A549 (cell line): ENCODE measurements around the gene BBS9. TPM values are rescaled to one million over a fixed set of nuclear protein-coding genes. Genes with fewer than 3 reads are reported as not detected.

Experiments used
- ATAC-seq, 2 experiments: fragments of 200-7000 bp in 1 of 2; fragments of >200 bp in 1 of 2; cut with Nextera tagmentation in 1 of 2; cut with Tn5 transposase in 1 of 2; 3 replicates each; pipeline versions ENCODE4 v1.8.0 to v1.9.1; 2018 to 2020; ENCODE audit warnings: mild to moderate bottlenecking in 1 of 2, moderate library complexity in 1 of 2
- CTCF ChIA-PET: fragments of 300-600 bp; sonication (Branson Sonifier 250); formaldehyde crosslinking; extraction: SDS; loops from one replicate; lab custom pipeline; 2021; ENCODE audit warnings: antibody characterized with exemption, inconsistent platforms; lab: Yijun Ruan, JAX
- POLR2A ChIA-PET: fragments of 350-600 bp; formaldehyde crosslinking; extraction: SDS; loops from one replicate; lab custom pipeline; 2021; ENCODE audit warnings: antibody characterized with exemption, inconsistent platforms; lab: Yijun Ruan, JAX
- DNase-seq, 2 experiments: peaks; one replicate each; pipeline versions ENCODE4 v3.0.0 to v3.0.0-alpha.2; 2011 to 2016; ENCODE audit warnings: low read depth in 1 of 2, low spot score in 1 of 2
- FAIRE-seq: peaks from 2 replicates; lab custom pipeline; 2011; peaks lifted over from hg19 to GRCh38; lab: Jason Lieb, UNC
- H3K27ac ChIP-seq, 2 experiments: fragments of >200 bp; sonication (Bioruptor Twin); formaldehyde crosslinking; 3 replicates each; pipeline ENCODE4 v1.5.1; 2016 to 2017
- H3K4me1 ChIP-seq: fragments of >200 bp; sonication (Bioruptor Twin); formaldehyde crosslinking; 3 replicates; pipeline ENCODE4 v1.6.1; 2016
- H3K4me2 ChIP-seq: fragments of >200 bp; sonication (Bioruptor Twin); formaldehyde crosslinking; 3 replicates; pipeline ENCODE4 v1.6.1; 2016
- H3K4me3 ChIP-seq: fragments of >200 bp; sonication (Bioruptor Twin); formaldehyde crosslinking; 3 replicates; pipeline ENCODE4 v1.5.1; 2016
- H3K9me3 ChIP-seq: fragments of >200 bp; sonication (Bioruptor Twin); formaldehyde crosslinking; 3 replicates; pipeline ENCODE4 v1.6.1; 2016
- CBX2 ChIP-seq: fragments of 200-600 bp; sonication (generic); IDR thresholded peaks from 2 replicates; pipeline ENCODE4 v1.6.1; 2016; ENCODE audit warnings: low read depth, mild to moderate bottlenecking, borderline replicate concordance
- CHD2 ChIP-seq: fragments of 150-350 bp; IDR thresholded peaks from 2 replicates; pipeline ENCODE4 v1.6.1; 2014; ENCODE audit warnings: low read length; ENCODE audit not compliant: partially characterized antibody
- EHMT2 ChIP-seq: fragments of 200-600 bp; sonication (generic); IDR thresholded peaks from 2 replicates; pipeline ENCODE4 v1.6.1; 2016; ENCODE audit warnings: antibody characterized with exemption, low read depth, mild to moderate bottlenecking, moderate library complexity
- FOSB ChIP-seq: fragments of 250-450 bp; sonication (Bioruptor Pico); IDR thresholded peaks from 2 replicates; pipeline ENCODE4 v1.5.0; 2020; ENCODE audit warnings: mild to moderate bottlenecking, moderate library complexity
- FOXS1 ChIP-seq: fragments of 250-450 bp; sonication (Bioruptor Pico); IDR thresholded peaks from 2 replicates; pipeline ENCODE4 v1.5.0; 2020; ENCODE audit warnings: mild to moderate bottlenecking, moderate library complexity
- HEYL ChIP-seq: fragments of 250-450 bp; sonication (Bioruptor Pico); IDR thresholded peaks from 2 replicates; pipeline ENCODE4 v1.8.0; 2021; ENCODE audit warnings: mild to moderate bottlenecking, moderate library complexity
- HOXA7 ChIP-seq: fragments of 250-450 bp; sonication (Bioruptor Pico); IDR thresholded peaks from 2 replicates; pipeline ENCODE4 v1.5.0; 2020; ENCODE audit warnings: mild to moderate bottlenecking, moderate library complexity
- HOXB5 ChIP-seq: fragments of 250-450 bp; sonication (Bioruptor Pico); IDR thresholded peaks from 2 replicates; pipeline ENCODE4 v1.5.0; 2020; ENCODE audit warnings: mild to moderate bottlenecking, moderate library complexity
- JUNB ChIP-seq: fragments of >200 bp; sonication (Bioruptor Twin); formaldehyde crosslinking; IDR thresholded peaks from 2 replicates; pipeline ENCODE4 v1.6.1; 2016
- MAZ ChIP-seq: fragments of 150-350 bp; IDR thresholded peaks from 2 replicates; pipeline ENCODE4 v1.6.1; 2014; ENCODE audit warnings: antibody characterized with exemption, low read depth, low read length, borderline replicate concordance
- NFE2L2 ChIP-seq: fragments of 150-350 bp; conservative IDR thresholded peaks from 2 replicates; pipeline ENCODE4 v1.6.1; 2014; ENCODE audit warnings: low read length
- NPAS2 ChIP-seq: fragments of 250-450 bp; sonication (Bioruptor Pico); IDR thresholded peaks from 2 replicates; pipeline ENCODE4 v1.8.0; 2022; ENCODE audit warnings: mild to moderate bottlenecking, moderate library complexity, borderline replicate concordance
- NR3C1 ChIP-seq: fragments of >200 bp; sonication (Bioruptor Twin); formaldehyde crosslinking; IDR thresholded peaks from 3 replicates; pipeline ENCODE4 v1.6.1; 2017
- PHF8 ChIP-seq: fragments of 200-600 bp; sonication (generic); IDR thresholded peaks from 2 replicates; pipeline ENCODE4 v1.6.1; 2016; ENCODE audit warnings: low read depth, mild to moderate bottlenecking, antibody characterized with exemption, moderate library complexity, borderline replicate concordance
- RAD21 ChIP-seq, 2 experiments: fragments of >200 bp in 1 of 2; sonication (Bioruptor Twin) in 1 of 2; formaldehyde crosslinking in 1 of 2; IDR thresholded peaks in 1 of 2; conservative IDR thresholded peaks in 1 of 2; 2 replicates in 1 of 2; 3 replicates in 1 of 2; pipeline ENCODE4 v1.6.1; 2012 to 2018; ENCODE audit warnings: inconsistent platforms in 1 of 2
- RCOR1 ChIP-seq: fragments of 150-350 bp; IDR thresholded peaks from 2 replicates; pipeline ENCODE4 v1.6.1; 2014; ENCODE audit warnings: antibody characterized with exemption, low read length, low read depth
- RFX5 ChIP-seq: fragments of 450-650 bp; IDR thresholded peaks from 2 replicates; pipeline ENCODE4 v1.7.1; 2014; ENCODE audit warnings: antibody characterized with exemption, mild to moderate bottlenecking, moderate library complexity
- RNF2 ChIP-seq: fragments of 200-600 bp; sonication (generic); IDR thresholded peaks from 2 replicates; pipeline ENCODE4 v1.6.1; 2016; ENCODE audit warnings: low read depth, mild to moderate bottlenecking, antibody characterized with exemption, moderate library complexity, borderline replicate concordance
- SMC3 ChIP-seq: fragments of >200 bp; sonication (Bioruptor Twin); formaldehyde crosslinking; IDR thresholded peaks from 3 replicates; pipeline ENCODE4 v1.6.1; 2018; ENCODE audit warnings: inconsistent platforms
- TFCP2L1 ChIP-seq: fragments of 250-450 bp; sonication (Bioruptor Pico); IDR thresholded peaks from 2 replicates; pipeline ENCODE4 v1.5.0; 2021; ENCODE audit warnings: mild to moderate bottlenecking
- ZC3H11A ChIP-seq: fragments of 450-650 bp; IDR thresholded peaks from 2 replicates; pipeline ENCODE4 v1.6.1; 2014; ENCODE audit warnings: antibody characterized with exemption, mild to moderate bottlenecking
- ZNF302 ChIP-seq: fragments of 250-450 bp; sonication (Bioruptor Pico); IDR thresholded peaks from 2 replicates; pipeline ENCODE4 v1.9.0; 2021; ENCODE audit warnings: inconsistent platforms, mild to moderate bottlenecking, moderate library complexity
- WGBS: methylation state at CpG from one replicate; pipeline ENCODE4 v1.1.6; 2017; ENCODE audit errors: missing lambda C conversion rate; 5-methylcytosine and 5-hydroxymethylcytosine counted together
- polyA plus RNA-seq, 4 experiments: library from polyadenylated mRNA; depleted of rRNA in 3 of 4; stranded (reverse); fragments of >200 nt; fragmentation: RNase III in 1 of 4; extraction: RNeasy Plus Mini Kit Qiagen cat#74134 plus additional on column Dnase treatment in 1 of 4; gene quantifications; 2 replicates in 3 of 4; 3 replicates in 1 of 4; pipeline ENCODE4 v1.2.3, GENCODE V29; 2011 to 2017
- TF ChIP-seq, protein P1 (sequence below): fragments of >200 bp; sonication (Bioruptor Twin); formaldehyde crosslinking; IDR thresholded peaks from 3 replicates; pipeline ENCODE4 v1.6.1; 2016
- TF ChIP-seq, protein P2 (sequence below): IDR thresholded peaks from 2 replicates; pipeline ENCODE4 v1.6.1; 2012; ENCODE audit warnings: low read depth, borderline replicate concordance
- TF ChIP-seq, protein P3 (sequence below): fragments of 200-600 bp; sonication (generic); IDR thresholded peaks from 2 replicates; pipeline ENCODE4 v1.6.1; 2016; ENCODE audit warnings: antibody characterized with exemption, mild to moderate bottlenecking, moderate library complexity
- TF ChIP-seq, protein P4 (sequence below): fragments of 150-350 bp; IDR thresholded peaks from 2 replicates; pipeline ENCODE4 v1.6.1; 2014; ENCODE audit warnings: low read depth, mild to moderate bottlenecking, low read length

Gene BBS9
- polyA plus RNA-seq, 2 of the 4 experiments (the other 2 are of a cell fraction) = 8.3 to 9.1 TPM

DNA sequence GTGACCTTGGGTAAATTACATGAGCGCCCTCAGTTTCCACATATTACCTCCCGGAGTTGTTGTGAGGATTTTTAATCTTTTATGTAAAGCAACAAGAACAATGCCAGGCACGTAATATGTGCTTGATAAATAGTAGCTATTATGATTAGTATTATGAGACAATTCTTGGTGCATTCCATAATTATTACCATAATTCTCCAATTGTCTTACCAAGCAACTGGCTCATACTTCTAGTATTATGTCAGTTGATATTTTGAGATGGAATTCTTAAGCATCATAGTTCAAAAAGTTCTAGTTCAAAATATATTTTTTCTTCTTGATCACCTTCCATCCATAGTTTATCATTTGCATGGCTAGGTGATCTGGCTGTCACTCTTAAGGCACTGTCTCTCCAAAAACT lies 259.0 kb downstream of the BBS9 start:
- Histone ChIP-seq H3K4me3 (no peak overlapping the region), H3K4me2 (no peak overlapping the region), H3K27ac (no peak overlapping the region)
- DNase-seq (no peak), FAIRE-seq (no peak), ATAC-seq (no peak)
- CTCF ChIA-PET = no interaction called here
- WGBS = 84% methylated on average over 3 of the region's 3 CpGs
- TF ChIP-seq JUNB (no peak), HEYL (CRISPR knock-in tag) (no peak), NFE2L2 (no peak), NPAS2 (no peak), RFX5 (no peak), CBX2 (no peak), NR3C1 (no peak), HOXB5 (CRISPR knock-in tag) (no peak), FOXS1 (CRISPR knock-in tag) (no peak), ZNF302 (CRISPR knock-in tag) (no peak)
- TF ChIP-seq, protein P1, sequence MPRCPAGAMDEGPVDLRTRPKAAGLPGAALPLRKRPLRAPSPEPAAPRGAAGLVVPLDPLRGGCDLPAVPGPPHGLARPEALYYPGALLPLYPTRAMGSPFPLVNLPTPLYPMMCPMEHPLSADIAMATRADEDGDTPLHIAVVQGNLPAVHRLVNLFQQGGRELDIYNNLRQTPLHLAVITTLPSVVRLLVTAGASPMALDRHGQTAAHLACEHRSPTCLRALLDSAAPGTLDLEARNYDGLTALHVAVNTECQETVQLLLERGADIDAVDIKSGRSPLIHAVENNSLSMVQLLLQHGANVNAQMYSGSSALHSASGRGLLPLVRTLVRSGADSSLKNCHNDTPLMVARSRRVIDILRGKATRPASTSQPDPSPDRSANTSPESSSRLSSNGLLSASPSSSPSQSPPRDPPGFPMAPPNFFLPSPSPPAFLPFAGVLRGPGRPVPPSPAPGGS = no peak
- TF ChIP-seq, protein P2, sequence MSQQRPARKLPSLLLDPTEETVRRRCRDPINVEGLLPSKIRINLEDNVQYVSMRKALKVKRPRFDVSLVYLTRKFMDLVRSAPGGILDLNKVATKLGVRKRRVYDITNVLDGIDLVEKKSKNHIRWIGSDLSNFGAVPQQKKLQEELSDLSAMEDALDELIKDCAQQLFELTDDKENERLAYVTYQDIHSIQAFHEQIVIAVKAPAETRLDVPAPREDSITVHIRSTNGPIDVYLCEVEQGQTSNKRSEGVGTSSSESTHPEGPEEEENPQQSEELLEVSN = no peak
- TF ChIP-seq, all 56 proteins: peak for 0
- H3K9me3 ChIP-seq = no peaks in the 10 kb centered on the region
- POLR2A ChIA-PET = no interaction called here
- no peaks in the 10 kb centered on the region for H3K4me1 ChIP-seq

DNA sequence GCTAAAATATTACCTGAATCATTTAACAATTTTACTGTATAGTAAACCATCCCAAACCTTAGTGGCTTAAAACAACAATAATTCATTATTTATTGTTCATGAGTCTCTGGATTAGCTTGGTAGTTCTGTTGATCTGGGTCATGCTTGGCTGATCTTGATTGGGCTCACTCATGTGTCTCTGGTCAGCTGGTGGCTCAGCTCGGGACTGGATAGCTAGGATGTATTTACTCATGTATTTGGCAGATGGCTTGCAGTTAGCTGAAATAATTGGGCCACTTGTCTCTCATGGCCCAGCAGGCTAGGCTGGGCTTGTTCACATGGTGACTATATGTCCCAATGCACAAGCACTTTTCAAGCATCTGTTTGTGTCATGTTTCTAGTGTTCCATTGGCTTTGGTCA lies 262.8 kb downstream of the BBS9 start:
- TF ChIP-seq RAD21 (conservative IDR thresholded peaks at IDR 0.05 in 1 of 2, IDR thresholded peaks at IDR 0.05 in 1 of 2) (no peak), HEYL (CRISPR knock-in tag) (no peak), RNF2 (no peak), NFE2L2 (no peak), RCOR1 (no peak)
- TF ChIP-seq, protein P3, sequence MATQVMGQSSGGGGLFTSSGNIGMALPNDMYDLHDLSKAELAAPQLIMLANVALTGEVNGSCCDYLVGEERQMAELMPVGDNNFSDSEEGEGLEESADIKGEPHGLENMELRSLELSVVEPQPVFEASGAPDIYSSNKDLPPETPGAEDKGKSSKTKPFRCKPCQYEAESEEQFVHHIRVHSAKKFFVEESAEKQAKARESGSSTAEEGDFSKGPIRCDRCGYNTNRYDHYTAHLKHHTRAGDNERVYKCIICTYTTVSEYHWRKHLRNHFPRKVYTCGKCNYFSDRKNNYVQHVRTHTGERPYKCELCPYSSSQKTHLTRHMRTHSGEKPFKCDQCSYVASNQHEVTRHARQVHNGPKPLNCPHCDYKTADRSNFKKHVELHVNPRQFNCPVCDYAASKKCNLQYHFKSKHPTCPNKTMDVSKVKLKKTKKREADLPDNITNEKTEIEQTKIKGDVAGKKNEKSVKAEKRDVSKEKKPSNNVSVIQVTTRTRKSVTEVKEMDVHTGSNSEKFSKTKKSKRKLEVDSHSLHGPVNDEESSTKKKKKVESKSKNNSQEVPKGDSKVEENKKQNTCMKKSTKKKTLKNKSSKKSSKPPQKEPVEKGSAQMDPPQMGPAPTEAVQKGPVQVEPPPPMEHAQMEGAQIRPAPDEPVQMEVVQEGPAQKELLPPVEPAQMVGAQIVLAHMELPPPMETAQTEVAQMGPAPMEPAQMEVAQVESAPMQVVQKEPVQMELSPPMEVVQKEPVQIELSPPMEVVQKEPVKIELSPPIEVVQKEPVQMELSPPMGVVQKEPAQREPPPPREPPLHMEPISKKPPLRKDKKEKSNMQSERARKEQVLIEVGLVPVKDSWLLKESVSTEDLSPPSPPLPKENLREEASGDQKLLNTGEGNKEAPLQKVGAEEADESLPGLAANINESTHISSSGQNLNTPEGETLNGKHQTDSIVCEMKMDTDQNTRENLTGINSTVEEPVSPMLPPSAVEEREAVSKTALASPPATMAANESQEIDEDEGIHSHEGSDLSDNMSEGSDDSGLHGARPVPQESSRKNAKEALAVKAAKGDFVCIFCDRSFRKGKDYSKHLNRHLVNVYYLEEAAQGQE = no peak
- TF ChIP-seq, all 56 proteins: peak for 0
- no peaks in the 10 kb centered on the region for H3K9me3 ChIP-seq
- 24% methylated on average over 1 of the region's 1 CpG for WGBS
- ATAC-seq (no peak), FAIRE-seq (no peak), DNase-seq (no peak)
- no peaks in the 10 kb centered on the region for H3K4me1 ChIP-seq
- POLR2A ChIA-PET = no interaction called here
- H3K27ac ChIP-seq = no peak overlapping the region
- H3K4me2 ChIP-seq = no peak overlapping the region
- CTCF ChIA-PET = no interaction called here
- no peak overlapping the region for H3K4me3 ChIP-seq

DNA sequence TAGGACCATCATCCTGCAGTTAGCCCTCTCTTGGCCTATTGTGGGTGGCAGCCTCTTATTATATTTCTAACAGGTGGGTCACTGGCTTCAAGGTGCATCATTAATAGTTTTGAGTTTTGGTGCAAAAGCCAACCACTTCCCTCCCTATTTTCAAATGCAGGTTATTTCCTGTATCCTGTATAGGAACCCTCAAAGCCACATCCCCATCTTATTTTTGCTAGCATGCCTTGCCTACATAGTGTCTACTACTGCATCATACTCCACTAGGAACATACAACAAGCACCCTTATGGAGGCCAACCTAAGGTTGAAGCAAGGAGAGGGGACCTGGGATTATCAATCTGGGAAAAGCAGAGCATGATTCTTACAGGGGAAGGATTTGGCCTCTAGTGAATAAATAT lies 264.4 kb downstream of the BBS9 start:
- CTCF ChIA-PET = no interaction called here
- Histone ChIP-seq H3K4me2 (no peak overlapping the region), H3K9me3 (no peaks in the 10 kb centered on the region), H3K4me1 (no peaks in the 10 kb centered on the region), H3K4me3 (no peak overlapping the region), H3K27ac (no peak overlapping the region)
- no peak for DNase-seq
- TF ChIP-seq EHMT2 = no peak
- no peak for TF ChIP-seq CHD2
- no peak for TF ChIP-seq PHF8
- TF ChIP-seq SMC3 = no peak
- no peak for TF ChIP-seq RFX5
- no peak for TF ChIP-seq RAD21 (conservative IDR thresholded peaks at IDR 0.05 in 1 of 2, IDR thresholded peaks at IDR 0.05 in 1 of 2)
- no peak for TF ChIP-seq TFCP2L1 (CRISPR knock-in tag)
- TF ChIP-seq, protein P4, sequence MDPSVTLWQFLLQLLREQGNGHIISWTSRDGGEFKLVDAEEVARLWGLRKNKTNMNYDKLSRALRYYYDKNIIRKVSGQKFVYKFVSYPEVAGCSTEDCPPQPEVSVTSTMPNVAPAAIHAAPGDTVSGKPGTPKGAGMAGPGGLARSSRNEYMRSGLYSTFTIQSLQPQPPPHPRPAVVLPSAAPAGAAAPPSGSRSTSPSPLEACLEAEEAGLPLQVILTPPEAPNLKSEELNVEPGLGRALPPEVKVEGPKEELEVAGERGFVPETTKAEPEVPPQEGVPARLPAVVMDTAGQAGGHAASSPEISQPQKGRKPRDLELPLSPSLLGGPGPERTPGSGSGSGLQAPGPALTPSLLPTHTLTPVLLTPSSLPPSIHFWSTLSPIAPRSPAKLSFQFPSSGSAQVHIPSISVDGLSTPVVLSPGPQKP = no peak
- no peak for TF ChIP-seq MAZ
- TF ChIP-seq, protein P1 = no peak
- TF ChIP-seq ZC3H11A = no peak
- TF ChIP-seq HOXA7 (CRISPR knock-in tag) = no peak
- TF ChIP-seq FOSB (CRISPR knock-in tag) = no peak
- TF ChIP-seq, all 56 proteins: peak for 0
- POLR2A ChIA-PET = no interaction called here
- ATAC-seq = no peak
- no peak for FAIRE-seq
